K562 (cell line): ENCODE data around the gene SLC16A1. TPM values are rescaled to one million over a fixed set of nuclear protein-coding genes. Genes with fewer than 3 reads are reported as not detected.

ENCODE experiments used
- ATAC-seq: fragments of 200-7000 bp; cut with Tn5 transposase; 3 replicates; pipeline ENCODE4 v1.9.1; 2020; ENCODE audit warnings: moderate library complexity
- BruUV-seq: library from RNA; stranded (reverse); fragments of 400-500 nt; replicated peaks from 2 replicates; lab custom pipeline; 2021; lab: Mats Ljungman, UMichigan
- CTCF ChIA-PET: fragments of 300-600 bp; formaldehyde crosslinking; extraction: SDS; loops from one replicate; lab custom pipeline; 2021; ENCODE audit warnings: low intra/inter-chr PET ratio; lab: Yijun Ruan, JAX
- POLR2A ChIA-PET: fragments of 300-600, 350-650 bp; sonication (Branson Sonifier 250); formaldehyde crosslinking; extraction: SDS; loops from one replicate; lab custom pipeline; 2021; ENCODE audit warnings: antibody characterized with exemption, inconsistent platforms; lab: Yijun Ruan, JAX
- DNase-seq, 4 experiments: peaks; one replicate each; pipeline versions ENCODE4 v3.0.0 to v3.0.0-alpha.2; 2011 to 2018; ENCODE audit warnings: low spot score in 3 of 4, mixed read lengths in 3 of 4; ENCODE audit errors: extremely low read depth in 1 of 4
- FAIRE-seq: peaks from 2 replicates; lab custom pipeline; 2011; peaks lifted over from hg19 to GRCh38; lab: Jason Lieb, UNC
- H2AFZ ChIP-seq: 2 replicates; pipeline ENCODE4 v1.6.0; 2011; ENCODE audit warnings: low read depth, low read length, control low read depth, inconsistent platforms
- H3K27ac ChIP-seq: fragments of 200-600 bp; 3 replicates; pipeline ENCODE4 v1.8.0; 2011; ENCODE audit warnings: low read depth, mild to moderate bottlenecking, control low read depth, inconsistent platforms, low read length, moderate library complexity, mixed read lengths; ENCODE audit errors: extremely low read depth
- H3K27me3 ChIP-seq, 2 experiments: fragments of 300-600 bp in 1 of 2; 2 replicates in 1 of 2; 3 replicates in 1 of 2; pipeline versions ENCODE4 v1.6.0 to v1.8.0; 2011; ENCODE audit warnings: inconsistent platforms in 2 of 2, low read length in 2 of 2, mild to moderate bottlenecking in 1 of 2, mixed read lengths in 1 of 2, moderate library complexity in 1 of 2; ENCODE audit not compliant: control insufficient read depth in 2 of 2, insufficient read depth in 2 of 2
- H3K36me3 ChIP-seq: fragments of 300-600 bp; 3 replicates; pipeline ENCODE4 v1.8.0; 2011; ENCODE audit warnings: mild to moderate bottlenecking, low read length, inconsistent platforms; ENCODE audit not compliant: control insufficient read depth, insufficient read depth
- H3K4me1 ChIP-seq, 2 experiments: fragments of 200-600 bp in 1 of 2; replicated peaks in 1 of 2; 2 replicates in 1 of 2; 3 replicates in 1 of 2; pipeline versions ENCODE4 v1.5.1 to v1.8.0; 2011; ENCODE audit warnings: inconsistent platforms in 2 of 2, low read length in 2 of 2, mild to moderate bottlenecking in 1 of 2, mixed read lengths in 1 of 2, moderate library complexity in 1 of 2; ENCODE audit not compliant: control insufficient read depth in 2 of 2, insufficient read depth in 2 of 2
- H3K4me2 ChIP-seq: 2 replicates; pipeline ENCODE4 v1.6.1; 2011; ENCODE audit warnings: low read length, control low read depth, inconsistent platforms, mixed read lengths; ENCODE audit not compliant: insufficient read depth
- H3K4me3 ChIP-seq: fragments of 200-600 bp; sonication (generic), shearing (Covaris generic); 2 replicates; pipeline ENCODE4 v1.5.1; 2016; ENCODE audit warnings: control low read depth, inconsistent platforms
- H3K79me2 ChIP-seq: fragments of 200-600 bp; 3 replicates; pipeline ENCODE4 v1.8.0; 2011; ENCODE audit warnings: low read length, inconsistent platforms; ENCODE audit not compliant: control insufficient read depth, insufficient read depth
- H3K9ac ChIP-seq, 2 experiments: 2 replicates each; pipeline versions ENCODE4 v1.6.0 to v1.6.1; 2011; ENCODE audit warnings: low read depth in 2 of 2, low read length in 2 of 2, control low read depth in 1 of 2, inconsistent platforms in 1 of 2, mild to moderate bottlenecking in 1 of 2, mixed read lengths in 1 of 2; ENCODE audit not compliant: insufficient read depth in 1 of 2
- H3K9me1 ChIP-seq: one replicate; pipeline ENCODE4 v1.6.0; 2011; ENCODE audit warnings: inconsistent platforms, mild to moderate bottlenecking, low read length, moderate library complexity; ENCODE audit not compliant: control insufficient read depth, insufficient read depth
- H3K9me3 ChIP-seq: replicated peaks from 2 replicates; pipeline ENCODE4 v1.5.1; 2011; ENCODE audit warnings: low read depth, low read length, inconsistent platforms; ENCODE audit not compliant: control insufficient read depth, insufficient read depth
- H4K20me1 ChIP-seq: replicated peaks from 2 replicates; pipeline ENCODE4 v1.6.1; 2011; ENCODE audit warnings: low read length, inconsistent platforms, mixed read lengths; ENCODE audit not compliant: control insufficient read depth, insufficient read depth
- BACH1 ChIP-seq: fragments of 200-800 bp; sonication (Bioruptor generic); IDR thresholded peaks from 2 replicates; pipeline ENCODE4 v1.6.1; 2016; ENCODE audit warnings: missing genetic modification characterization, missing compliant biosample characterization
- MLX ChIP-seq, 2 experiments: fragments of 450-650 bp in 1 of 2; sonication (generic) in 1 of 2; formaldehyde crosslinking; conservative IDR thresholded peaks; 2 replicates each; pipeline versions ENCODE4 v1.4.0 to v1.8.1; 2020 to 2022; ENCODE audit warnings: mild to moderate bottlenecking in 1 of 2, missing genetic modification reagents in 1 of 2
- WGBS: fragments of 100-300 bp; shearing (Covaris generic); methylation state at CpG from one replicate; pipeline ENCODE4 v1.1.6; 2016; ENCODE audit warnings: low coverage, mixed read lengths; ENCODE audit not compliant: insufficient coverage; ENCODE audit errors: missing lambda C conversion rate; 5-methylcytosine and 5-hydroxymethylcytosine counted together
- in situ Hi-C: fragments of 300-500 bp; cut with MboI; formaldehyde crosslinking; loops from 4 replicates; pipeline ENCODE4 v1.15.0; 2018; ENCODE audit warnings: inconsistent platforms, mixed read lengths
- intact Hi-C: fragments of 100-400 bp; cut with micrococcal nuclease; formaldehyde crosslinking; loops from 2 replicates; pipeline ENCODE4 v1.14.2; 2022
- polyA plus RNA-seq, 8 experiments: library from polyadenylated mRNA; depleted of rRNA in 4 of 8; stranded (reverse) in 5 of 8; unstranded in 3 of 8; fragments of >200 nt; fragmentation: Nextera tagmentation in 2 of 8; fragmentation: Illumina TruSeq in 1 of 8; extraction: Ambion mirVana in 2 of 8; extraction: Trizol in 1 of 8; gene quantifications; 2 replicates each; pipeline versions ENCODE4 v1.2.1 to v1.2.3, GENCODE V29; 2011 to 2014; ENCODE audit warnings: inconsistent platforms in 1 of 8, missing spikeins in 1 of 8
- total RNA-seq, 7 experiments: library from RNA; depleted of rRNA in 6 of 7; stranded (reverse); fragments of >200 nt in 6 of 7; fragmentation: Illumina TruSeq in 2 of 7; extraction: Trizol in 2 of 7; gene quantifications; 2 replicates each; pipeline versions ENCODE4 v1.2.1 to v1.2.3, GENCODE V29; 2011 to 2021; ENCODE audit warnings: low replicate concordance in 1 of 7

The SLC16A1 gene
- total and polyA plus RNA-seq, 9 of the 15 experiments (the other 6 are each of a cell fraction or from before 2014, with no cell fraction given): 73.1 to 244 (median 117) TPM

DNA sequence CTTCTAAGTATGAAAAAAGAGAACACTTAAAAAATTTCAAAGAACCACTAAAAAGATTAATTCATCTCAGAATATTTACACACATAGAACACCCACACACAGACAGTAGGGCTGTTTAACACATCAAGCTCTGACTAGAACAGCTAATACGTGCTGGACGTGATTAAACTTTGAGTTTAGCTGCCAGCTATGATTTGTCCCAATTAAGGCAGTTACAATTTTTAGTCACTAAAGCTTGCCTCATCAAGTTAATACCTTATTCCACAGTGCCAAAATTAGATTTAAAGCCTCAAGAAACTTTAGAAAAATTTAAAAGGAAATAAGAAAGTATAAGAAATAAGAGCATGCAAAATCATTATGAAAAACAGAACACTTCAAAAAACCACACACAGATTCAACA lies 18.9 kb downstream of the SLC16A1 start:
- peaks cover 98% of the 10 kb centered on the region for H3K79me2 ChIP-seq
- H3K9me3 ChIP-seq: no peaks in the 10 kb centered on the region
- DNase-seq (no peak), ATAC-seq (no peak), FAIRE-seq (no peak)
- CTCF ChIA-PET: no interaction called here
- H3K27ac ChIP-seq: peak overlapping the region; percentile 65; the same call in 2 of the 3 replicates
- POLR2A ChIA-PET: interaction anchor here (0.6 to 12.6 kb wide), 8 partner anchors 8 to 137 kb away, joined by 3 to 190 read pairs (median 4); partner anchors contain the start of gene SLC16A1
- peaks cover 5% of the 10 kb centered on the region; the same call in 1 of the 2 replicates for H4K20me1 ChIP-seq
- H3K9me1 ChIP-seq: no peaks in the 10 kb centered on the region
- H3K36me3 ChIP-seq: peaks cover 36% of the 10 kb centered on the region
- peaks cover 14 to 47% of the 10 kb centered on the region in 2 experiments for H3K4me1 ChIP-seq
- intact Hi-C loops (loop anchor here (2.0 to 5.0 kb wide), 2 partner anchors 16 to 55 kb away; no protein-coding TSS in a partner anchor), in situ Hi-C loops (no loop called here)
- H2AFZ ChIP-seq: no peak overlapping the region
- WGBS: 39% methylated on average over 2 of the region's 2 CpGs
- TF ChIP-seq MLX (CRISPR knock-in tag; conservative IDR thresholded peaks at IDR 0.05) (no peak), BACH1 (tag) (0 out of 2 replicates have a peak, but pooled peaks have one; percentile 13)
- peak overlapping the region in 1 of 2 experiments; percentile 40; a peak in 1 of 4 replicates for H3K9ac ChIP-seq
- H3K27me3 ChIP-seq: no peaks in the 10 kb centered on the region
- H3K4me3 ChIP-seq: no peak overlapping the region
- no peak overlapping the region for H3K4me2 ChIP-seq
- BruUV-seq: no TSS peak
